ENCODE data around the gene CCDC197. TPM values are rescaled to one million over a fixed set of nuclear protein-coding genes. Genes with fewer than 3 reads are reported as not detected.

CCDC197 gene
- total RNA-seq, 1 donor from 2014 or later = not detected

- no peak for DNase-seq (ENCODE audit: low read depth)
These were observed 45.5 kb downstream of the CCDC197 start for GRCh38 chr14:94042433-94043091.

- no peak for DNase-seq (ENCODE audit: low read depth)
These were observed 46.1 kb downstream of the CCDC197 start for GRCh38 chr14:94043111-94043755.

DNA sequence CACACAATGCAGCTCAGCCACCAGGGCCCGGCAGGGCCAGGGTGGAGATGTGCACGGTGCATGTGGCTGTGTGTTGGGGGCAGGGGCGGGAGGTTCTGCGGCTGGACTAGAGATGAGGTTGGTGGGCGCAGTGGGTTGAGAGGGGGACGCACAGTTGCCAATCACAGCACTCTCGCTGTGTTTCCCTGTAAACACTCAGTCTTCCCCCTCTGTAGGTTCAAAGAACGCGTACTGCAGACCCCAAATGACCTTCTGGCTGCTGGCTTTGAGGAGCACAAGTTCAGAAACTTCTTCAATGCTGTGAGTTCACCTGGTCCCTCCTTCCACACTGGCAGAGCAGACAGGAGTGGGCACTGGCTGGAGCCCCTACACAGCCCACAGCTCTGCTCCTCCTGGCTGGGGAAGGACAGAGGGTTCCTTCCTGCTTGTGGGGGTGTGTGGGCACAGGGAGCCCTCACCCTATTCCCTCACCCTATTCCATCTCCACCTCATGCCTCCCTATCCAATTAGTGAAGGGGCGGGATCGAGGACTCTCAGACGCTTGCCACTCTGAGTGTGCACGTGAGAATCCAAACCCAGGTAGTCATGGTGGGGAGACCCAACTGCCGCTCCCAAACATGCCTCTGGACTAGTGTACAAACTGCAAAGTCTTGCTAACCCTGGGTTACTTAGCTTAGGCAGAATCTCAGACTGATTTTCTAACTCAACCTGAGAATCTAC is 46.8 kb downstream of the CCDC197 start:
- DNase-seq (ENCODE audit: low read depth) = no peak

DNA sequence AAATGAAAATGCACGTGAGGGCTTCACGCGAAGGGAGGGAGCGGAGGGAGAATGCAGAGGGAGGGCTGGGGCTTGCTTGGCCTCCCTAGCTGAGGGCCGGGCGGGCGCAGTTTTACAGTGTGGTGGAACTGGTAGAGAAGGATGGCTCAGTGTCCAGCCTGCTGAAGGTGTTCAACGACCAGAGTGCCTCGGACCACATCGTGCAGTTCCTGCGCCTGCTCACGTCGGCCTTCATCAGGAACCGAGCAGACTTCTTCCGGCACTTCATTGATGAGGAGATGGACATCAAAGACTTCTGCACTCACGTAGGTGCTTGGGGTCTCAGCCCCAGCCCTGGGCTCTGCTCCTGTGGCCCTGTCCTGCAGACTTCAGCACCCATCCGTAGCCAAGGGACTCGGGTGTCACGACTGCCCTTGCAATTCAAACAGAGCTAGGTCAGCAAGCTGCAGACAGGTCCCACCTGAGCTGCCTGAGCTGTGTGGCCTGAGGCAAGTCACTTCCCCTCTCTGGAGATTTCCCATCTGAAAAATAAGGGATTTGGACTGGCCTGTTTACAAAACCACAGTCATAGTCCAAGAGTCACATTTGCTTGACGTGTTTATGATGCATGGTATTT is 47.5 kb downstream of the CCDC197 start:
- no peak for DNase-seq (ENCODE audit: low read depth)

DNA sequence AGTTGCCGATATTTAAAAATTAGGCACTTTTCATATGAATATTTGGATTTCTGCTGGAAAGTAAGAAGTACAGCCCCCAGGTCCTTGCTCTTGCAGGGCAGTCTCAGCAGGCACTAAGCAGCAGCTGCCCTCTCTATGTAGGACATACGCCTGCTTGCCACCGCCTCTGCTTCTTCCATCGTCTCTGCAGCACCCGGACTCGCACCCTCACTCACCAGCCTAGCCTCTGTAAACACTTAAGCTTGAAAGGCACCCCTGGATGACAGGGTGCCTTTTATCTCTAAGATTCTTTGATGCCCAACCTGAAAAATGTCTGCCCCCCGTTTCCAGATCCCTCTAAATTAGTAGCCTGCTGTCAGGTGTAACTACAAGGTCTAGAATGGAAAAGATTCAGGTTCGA is 48.0 kb downstream of the CCDC197 start:
- no peak for DNase-seq (ENCODE audit: low read depth)

DNA sequence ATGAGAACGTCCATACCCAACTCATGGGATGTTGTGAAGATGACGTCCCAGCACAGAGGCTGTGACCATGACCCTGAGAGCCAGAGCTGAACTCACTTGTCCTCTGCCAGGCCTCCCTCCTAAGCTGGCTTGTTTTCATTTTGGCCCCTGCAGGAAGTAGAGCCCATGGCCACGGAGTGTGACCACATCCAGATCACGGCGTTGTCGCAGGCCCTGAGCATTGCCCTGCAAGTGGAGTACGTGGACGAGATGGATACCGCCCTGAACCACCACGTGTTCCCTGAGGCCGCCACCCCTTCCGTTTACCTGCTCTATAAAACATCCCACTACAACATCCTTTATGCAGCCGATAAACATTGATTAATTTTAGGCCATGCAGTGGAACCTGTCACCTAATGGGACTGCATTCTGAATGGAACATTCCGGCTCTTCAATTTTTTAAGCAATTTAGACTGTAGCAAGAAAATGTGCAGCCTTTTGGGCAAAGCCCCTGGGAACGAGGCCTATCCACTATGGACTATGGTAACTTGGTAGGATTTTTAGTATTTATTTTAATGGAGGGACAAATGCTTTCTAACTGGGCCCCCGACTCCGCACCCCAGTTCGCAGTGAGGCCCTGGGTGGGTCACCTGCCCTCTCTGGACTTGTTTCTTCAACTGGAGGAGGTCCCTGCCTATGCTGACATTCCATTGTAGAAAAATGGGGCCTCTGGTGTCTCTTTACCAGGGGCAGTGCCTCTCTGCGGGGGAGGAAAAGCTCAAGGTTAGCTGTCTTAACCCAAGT is 48.7 kb downstream of the CCDC197 start:
- no peak for DNase-seq (ENCODE audit: low read depth)

DNA sequence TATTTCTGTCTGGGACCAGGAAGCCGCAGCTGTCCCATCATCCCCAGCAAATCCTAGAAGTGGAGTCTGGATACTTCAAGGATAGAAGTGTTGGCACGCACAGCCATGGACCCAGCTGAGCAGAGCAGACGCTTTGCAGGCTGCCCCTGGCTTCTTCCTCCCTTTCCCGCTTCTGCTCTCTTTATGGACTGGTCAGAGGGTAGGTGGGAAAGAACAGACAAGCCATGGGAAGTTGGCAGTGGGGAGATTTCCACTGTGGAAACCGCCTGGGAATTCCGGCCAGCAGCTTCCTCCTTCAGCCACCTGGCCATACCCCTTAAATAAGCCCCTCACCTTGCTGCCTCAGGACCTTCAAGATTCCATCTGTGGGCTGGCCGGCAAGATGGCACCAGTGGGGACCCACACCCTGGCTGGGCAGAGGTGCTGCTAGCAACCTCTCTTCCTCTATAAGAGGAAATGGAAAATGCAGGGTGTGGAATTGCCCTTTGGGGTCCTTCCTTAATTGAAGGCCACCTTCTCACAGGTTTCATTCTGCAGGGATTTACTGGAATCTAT is 49.7 kb downstream of the CCDC197 start:
- no peak for DNase-seq (ENCODE audit: low read depth)

GRCh38 chr14:94047581-94047980 is 50.5 kb downstream of the CCDC197 start:
- DNase-seq (ENCODE audit: low read depth) = no peak

DNA sequence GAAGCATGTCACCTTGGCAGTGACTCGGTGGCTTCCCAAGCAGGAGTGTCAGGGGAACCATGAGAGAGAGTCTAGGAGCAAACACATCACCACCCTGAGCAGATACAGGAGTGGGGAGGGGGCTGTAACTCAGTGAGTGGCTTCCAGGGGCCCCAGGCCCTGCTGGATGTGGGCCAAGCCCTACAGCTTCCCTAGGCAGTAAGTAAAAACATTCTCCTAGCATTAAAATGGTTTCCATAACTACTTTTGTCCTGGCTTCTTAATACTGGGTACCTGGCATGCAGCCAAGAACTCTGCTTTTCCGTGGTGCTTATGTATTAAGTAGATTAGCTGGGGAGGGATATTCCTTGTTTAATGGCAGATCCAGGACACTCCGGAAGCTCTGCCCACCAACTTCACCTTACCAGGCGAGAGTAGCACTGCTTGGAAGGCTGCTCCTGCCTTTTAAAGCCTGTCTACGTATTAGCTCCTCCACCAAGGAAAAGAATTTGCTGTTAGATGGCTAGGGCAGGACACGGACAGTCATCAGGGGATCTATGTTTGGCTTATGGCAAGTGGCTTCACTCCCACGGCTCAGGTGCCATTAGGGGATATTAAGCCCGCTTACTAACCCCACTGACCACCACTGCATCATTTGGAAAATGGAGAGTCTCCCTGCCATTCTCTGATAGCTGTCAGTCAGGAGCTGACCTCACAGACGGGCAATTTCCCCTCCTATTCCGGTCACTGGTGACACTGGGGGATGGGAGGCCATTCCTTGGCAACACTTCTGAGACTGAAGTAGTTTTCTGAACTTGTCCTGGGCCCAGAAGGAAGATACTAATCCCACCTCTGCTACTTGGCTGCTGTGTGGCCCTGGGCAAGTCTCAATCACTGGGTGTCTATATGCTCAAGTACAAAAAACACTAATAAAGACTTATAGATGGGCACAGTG is 51.9 kb downstream of the CCDC197 start:
- no peak for DNase-seq (ENCODE audit: low read depth)

- no peak for DNase-seq (ENCODE audit: low read depth)
These were observed 52.5 kb downstream of the CCDC197 start for GRCh38 chr14:94049625-94050023.

- DNase-seq (ENCODE audit: low read depth) = peak; percentile 74
These were observed 53.3 kb downstream of the CCDC197 start for GRCh38 chr14:94050231-94050880.

DNA sequence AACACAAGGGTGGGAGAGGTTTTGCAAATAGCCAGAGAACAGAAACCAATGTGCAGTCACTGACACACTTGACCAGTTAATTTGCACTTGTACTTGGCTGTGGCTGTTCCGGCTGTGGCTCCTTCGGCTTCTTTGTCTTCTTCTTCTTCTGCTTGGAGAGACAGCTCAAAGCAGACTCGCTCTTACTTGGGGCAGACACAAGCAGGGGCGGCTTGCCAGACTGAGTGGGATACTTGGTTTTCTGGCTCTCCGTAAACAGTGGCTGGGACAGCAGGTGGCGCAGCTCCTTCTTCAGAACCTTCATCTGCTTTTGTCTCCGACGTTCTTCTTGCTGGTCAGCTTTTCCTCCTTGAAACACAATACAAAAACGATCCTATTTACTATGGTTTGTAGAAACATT is 54.0 kb downstream of the CCDC197 start:
- peak; percentile 48 for DNase-seq (ENCODE audit: low read depth)

- no peak for DNase-seq (ENCODE audit: low read depth)
These were observed 54.7 kb downstream of the CCDC197 start for GRCh38 chr14:94051779-94052178.

GRCh38 chr14:94052199-94052598 is 55.1 kb downstream of the CCDC197 start:
- no peak for DNase-seq (ENCODE audit: low read depth)

- DNase-seq (ENCODE audit: low read depth) = no peak
These were observed 55.6 kb downstream of the CCDC197 start for GRCh38 chr14:94052662-94053061.

- DNase-seq (ENCODE audit: low read depth) = no peak
These were observed 57.3 kb downstream of the CCDC197 start for GRCh38 chr14:94054401-94054800.

DNA sequence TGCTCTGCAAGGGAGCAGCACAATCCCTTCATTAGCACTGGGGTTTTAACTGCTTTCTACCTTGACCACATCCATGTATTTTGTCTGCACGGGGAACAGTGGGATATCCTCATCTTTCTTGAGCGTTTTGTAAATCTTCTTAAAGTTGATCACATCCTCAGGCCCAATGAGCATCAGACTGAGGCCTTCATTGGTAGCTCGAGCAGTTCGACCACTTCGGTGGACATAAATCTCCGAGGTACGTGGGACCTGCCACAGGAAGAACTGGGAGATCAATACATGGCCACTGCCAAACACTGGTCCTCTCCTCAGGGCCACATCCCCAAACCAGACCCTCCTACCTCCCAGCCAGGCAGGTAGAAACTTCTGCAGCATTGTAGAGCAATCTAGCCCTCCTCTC is 57.8 kb downstream of the CCDC197 start:
- no peak for DNase-seq (ENCODE audit: low read depth)

- DNase-seq (ENCODE audit: low read depth) = no peak
These were observed 59.6 kb downstream of the CCDC197 start for GRCh38 chr14:94056579-94057308.

DNA sequence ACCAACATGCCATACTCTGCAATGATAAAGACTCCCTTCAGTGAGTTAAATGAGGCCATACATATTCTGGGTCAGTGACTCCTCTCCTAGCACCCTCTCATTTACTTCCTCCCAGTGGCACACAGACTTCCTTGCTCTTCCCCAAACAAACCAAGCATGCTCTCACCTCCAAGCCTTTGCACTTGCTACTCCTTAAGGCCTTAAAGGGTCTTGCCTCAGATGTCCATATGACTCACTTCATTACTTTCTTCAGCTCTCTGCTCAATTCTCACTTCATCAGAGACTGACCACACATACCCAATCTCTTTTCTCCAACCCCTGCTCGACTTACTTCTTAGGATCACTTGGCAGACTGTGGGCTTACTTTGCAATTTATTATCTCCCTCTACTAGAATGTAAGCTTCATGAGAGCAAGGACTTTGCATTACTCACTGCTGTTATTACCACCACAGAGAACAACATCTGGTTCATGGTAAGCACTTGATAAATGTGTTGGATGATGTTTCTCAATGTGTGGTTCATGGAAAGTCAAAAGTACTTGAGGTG is 61.1 kb downstream of the CCDC197 start:
- DNase-seq (ENCODE audit: low read depth) = no peak

Data from renal cortical epithelial cell (primary cell).